HG03108 (cell line): ENCODE data around the gene RWDD1.
A peak's percentile ranks its signal among the peaks of the same experiment; 100 is the strongest.

Experiments used
- ATAC-seq: cut with Tn5 transposase; IDR thresholded peaks from one replicate; pipeline ENCODE4 v1.9.1; 2021; ENCODE audit warnings: moderate library complexity; ENCODE audit not compliant: unreplicated experiment

RWDD1 gene, protein sequence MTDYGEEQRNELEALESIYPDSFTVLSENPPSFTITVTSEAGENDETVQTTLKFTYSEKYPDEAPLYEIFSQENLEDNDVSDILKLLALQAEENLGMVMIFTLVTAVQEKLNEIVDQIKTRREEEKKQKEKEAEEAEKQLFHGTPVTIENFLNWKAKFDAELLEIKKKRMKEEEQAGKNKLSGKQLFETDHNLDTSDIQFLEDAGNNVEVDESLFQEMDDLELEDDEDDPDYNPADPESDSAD

DNA sequence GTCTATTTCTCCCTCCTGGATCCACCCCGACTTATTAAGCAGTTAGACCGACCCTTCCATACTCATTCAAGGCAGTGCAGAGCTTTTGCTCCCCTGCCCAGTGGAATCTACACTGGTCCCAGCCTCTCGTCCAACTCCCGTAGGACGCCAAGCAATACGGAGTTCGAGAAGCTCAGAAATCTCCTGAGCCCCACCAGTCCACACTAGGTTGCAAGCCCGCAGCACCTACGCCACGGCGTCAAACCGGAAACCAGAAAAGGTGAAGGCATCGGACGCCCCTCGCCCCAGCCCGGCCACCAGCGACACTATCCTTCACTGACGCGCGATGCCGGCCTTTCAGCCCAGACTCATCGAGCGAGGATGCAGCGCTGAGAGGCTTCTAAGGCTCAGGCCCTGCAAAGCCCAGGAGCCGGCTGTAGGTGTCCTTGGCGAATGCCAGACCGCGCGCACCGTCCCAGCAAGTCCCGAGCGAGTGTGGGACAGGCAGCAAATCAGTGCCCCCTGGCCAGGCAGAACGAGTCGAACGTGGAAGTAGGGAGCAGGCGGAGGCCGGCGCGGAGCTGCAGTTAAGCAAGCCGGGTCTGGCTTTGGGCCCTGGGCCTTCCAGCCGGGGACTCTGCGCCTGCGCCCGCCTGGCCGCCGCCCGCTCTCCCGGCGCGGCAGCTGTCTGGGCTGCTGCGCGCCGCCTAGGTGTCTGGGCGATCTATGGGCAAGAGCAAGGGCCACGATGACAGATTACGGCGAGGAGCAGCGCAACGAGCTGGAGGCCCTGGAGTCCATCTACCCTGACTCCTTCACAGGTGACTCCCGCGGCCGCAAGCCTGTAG lies at the start of gene RWDD1:
Gene RWDD1 (plus strand): TSS at position 649 of the 827 bp plus-strand sequence. CDS start 79 bp downstream, at position 728.
- ATAC-seq = peak; percentile 95

DNA sequence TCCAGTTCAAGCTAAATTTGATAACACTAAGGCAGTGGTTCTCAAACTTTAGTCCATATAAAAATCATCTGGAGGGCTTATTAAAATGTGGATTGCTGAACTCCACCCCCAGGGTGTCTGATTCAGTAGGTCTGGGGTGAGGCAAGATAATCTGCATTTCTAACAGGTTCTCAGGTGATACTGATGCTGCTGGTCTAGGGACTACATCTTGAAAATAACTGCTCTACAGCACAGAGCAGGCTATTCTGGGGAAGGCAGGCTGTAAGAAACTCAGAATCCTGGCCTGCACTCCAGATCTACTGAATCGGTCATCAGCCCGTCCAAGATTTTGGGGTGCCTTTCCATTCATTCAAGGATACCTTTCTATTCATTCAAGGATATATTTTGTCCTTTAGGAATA lies 48.4 kb upstream of the RWDD1 start:
- ATAC-seq = no peak

DNA sequence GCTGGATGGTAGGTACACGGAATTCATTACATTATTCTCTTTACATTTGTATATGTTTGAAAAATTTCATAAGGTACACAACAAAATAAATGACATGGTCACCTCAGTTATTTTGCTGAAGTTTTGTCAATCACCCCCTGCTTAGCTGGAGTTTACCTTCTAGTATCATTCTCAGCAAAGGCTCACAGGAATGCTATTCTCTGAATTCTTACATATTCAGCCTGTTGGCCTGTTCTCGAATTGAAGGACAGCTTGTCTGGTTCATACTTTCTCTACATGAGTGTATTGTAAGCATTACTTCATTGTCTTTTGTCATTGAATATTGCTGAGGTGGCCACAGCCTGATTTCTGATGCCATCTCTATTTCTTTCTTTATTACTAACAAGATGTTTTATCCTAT lies 47.1 kb upstream of the RWDD1 start:
- no peak for ATAC-seq

DNA sequence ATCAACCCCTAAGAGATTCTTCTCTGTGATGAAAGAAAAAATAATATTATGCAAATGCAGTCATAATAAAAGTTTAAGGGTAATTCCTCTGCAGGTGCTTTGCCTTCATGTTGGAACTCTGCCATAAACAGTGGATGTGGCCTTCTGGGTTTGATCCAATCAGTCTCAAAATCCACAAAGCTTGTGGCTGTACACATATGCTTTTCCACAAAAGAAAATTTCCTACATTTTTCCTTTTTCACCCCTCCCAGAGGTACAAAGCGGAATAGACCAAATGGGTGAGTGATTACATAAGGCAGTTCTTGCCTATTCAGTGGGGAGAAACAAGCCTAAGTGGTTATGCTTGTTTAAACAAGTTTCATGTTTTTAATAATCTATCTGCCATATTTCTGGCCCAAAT lies 43.2 kb upstream of the RWDD1 start:
- no peak for ATAC-seq

DNA sequence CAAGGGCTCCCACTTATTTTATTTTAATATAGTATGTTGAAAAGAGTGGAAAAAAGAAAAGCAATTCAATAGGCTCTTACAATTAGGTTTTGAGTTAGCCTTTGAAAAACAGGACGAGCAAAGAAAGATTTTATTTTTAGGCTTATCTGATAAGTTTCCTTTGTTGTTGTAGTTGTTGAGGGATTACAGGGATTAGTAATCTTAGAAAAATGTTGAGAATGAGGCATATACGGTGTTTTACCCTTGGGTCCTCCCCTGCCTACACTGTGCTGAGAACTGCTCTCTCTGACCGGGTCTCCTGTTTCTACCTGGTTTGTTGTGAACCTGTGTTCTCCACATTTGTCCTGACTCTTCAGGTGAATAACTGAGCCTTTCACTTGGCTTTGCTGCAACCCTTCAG lies 42.5 kb upstream of the RWDD1 start:
- no peak for ATAC-seq

DNA sequence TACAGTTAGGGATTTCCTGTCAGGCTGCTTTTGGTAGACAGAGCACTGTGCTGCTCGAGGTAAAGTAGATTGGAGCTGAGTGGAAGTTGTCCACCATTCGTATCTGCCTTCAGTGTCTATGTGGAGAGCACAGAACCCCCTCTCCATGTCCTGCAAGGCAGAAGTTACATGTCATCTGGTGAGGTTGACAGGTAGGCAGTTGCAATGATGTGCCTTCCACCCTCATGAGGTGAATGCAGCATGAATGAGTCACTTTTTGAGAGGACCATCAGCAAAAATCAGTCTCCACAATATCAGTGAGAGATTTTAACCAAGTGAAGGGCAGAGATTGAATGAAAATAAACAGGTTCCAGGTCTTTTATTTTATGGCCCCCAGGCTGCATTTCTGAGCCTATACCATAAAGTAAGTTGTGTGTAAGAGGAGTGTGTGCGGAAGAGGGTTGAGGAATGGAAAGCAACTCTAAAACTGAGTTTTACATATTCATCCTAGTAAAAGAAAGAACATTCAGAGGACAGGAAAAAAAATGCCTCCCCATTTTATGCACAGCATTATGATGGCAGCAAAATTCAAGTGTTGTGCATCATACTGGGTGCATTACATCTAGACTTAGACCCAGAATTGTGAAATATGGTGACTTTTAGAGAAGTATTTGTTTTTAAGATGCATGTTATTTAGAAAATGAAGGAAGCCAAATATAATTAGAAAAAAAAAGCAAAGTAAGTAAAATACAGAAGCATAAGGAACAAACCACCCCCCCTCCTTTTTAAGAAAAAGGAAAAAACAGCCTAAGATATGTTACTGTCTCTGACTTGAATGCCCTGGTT lies 41.6 kb upstream of the RWDD1 start:
- ATAC-seq = no peak

DNA sequence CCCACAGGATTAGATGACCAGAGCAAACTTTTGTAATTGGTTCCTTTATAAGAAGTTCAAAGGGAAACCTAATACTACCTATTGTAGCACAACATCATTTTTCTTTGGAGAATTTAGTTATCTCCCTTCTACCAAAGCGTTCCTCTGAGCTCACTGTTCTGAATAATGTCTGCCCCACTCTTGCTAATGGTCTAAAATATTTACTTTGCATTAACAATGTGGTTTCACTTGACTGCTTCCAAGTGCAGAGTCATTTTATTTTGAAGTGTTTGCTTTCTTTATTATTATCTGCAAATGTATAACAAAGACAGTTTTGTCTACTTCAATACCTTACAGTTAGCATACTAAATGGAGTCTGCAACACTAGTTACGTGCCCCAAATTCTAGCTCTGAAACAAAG lies 40.9 kb upstream of the RWDD1 start:
- no peak for ATAC-seq

DNA sequence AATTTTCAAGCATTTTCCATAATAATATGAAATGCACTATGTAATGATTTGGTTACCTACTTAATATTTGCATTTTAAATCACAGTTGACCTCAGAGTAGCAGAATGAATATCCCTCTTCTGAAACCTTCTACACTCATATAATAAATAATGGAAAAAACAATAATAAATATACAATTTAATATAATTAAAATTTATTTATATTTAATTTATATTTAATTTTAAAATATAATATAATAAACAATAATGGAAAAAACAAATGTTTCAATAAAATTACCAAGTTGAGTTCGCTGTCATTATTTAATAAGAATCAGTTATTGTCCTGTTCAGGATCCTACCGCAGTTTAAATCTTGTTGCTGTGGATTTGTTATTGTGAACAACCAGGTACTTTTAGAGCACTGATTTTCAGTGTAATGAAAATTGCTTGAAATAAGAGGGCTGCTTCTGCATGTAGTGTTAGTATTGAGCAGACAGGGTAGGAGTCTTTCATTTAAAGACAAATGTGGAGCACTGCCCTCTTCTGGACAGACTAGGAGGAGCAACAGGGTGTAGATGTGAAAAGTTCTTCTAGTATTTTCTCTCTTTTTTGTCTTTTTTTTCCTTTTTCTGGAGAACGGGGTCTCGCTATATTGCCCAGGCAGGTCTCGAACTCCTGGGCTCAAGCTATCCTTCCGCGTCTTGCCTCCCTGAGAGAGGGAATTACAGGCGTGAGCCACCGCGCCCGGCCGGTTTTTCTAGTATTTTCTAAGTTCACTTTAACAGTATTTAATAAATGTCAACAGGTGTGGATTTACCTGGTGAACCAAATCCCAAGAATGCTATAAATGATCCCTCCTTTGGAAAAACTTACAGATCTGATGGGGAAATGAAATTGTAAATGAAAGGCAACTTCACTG lies 39.4 kb upstream of the RWDD1 start:
- peak; percentile 70 for ATAC-seq

DNA sequence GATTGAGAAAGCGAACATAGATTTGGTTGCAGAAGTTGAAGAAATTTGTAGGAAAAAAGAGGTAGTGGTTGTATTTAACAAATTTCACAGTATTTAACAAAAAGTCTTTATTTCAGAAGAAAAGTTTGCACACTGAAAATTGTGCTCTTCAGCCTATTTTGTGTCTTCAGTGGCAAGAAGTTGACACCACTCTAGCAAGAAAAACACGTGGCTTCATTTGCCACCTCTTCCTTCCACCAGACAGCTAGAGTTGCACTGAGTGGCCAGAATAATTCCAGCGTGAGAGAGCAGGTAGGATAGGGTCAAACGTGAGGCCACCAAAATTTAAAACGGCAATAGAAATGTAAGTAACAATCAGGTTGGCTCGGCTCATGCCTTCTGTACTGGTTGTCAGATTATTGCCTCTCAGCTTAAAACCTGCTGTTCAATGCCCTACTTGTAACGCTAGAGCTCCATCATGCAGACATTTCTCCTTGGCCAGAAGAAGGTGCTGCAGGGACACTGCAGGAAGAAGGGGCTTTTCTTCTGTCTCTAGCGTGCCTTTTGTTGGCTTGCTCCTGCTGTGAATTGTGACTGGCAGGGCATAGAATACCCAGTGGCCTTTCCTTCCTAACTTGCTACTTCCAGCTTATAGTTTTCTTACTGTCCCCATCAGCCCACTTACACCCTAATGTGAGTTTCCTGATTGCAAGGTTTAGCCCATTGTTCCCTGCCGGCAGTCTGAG lies 37.9 kb upstream of the RWDD1 start:
- ATAC-seq = no peak

DNA sequence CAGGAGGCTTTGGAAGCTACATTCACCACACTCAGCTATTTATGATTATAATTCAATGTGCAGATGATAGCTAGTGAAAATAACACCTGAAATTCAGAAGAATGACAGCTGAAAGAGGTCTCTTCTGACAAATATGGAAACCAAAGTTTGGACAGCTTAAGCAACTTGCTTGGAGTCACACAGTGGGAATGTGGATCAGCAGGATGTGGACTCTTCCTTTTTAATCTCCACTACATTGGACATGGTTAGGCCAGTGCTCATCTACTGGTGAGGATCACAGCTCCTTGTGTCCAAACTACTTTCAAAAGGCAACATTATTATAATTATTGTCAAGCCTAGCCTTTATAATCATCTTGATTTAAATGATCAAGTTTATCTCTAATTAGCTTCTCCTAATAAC lies 36.2 kb upstream of the RWDD1 start:
- ATAC-seq = no peak

DNA sequence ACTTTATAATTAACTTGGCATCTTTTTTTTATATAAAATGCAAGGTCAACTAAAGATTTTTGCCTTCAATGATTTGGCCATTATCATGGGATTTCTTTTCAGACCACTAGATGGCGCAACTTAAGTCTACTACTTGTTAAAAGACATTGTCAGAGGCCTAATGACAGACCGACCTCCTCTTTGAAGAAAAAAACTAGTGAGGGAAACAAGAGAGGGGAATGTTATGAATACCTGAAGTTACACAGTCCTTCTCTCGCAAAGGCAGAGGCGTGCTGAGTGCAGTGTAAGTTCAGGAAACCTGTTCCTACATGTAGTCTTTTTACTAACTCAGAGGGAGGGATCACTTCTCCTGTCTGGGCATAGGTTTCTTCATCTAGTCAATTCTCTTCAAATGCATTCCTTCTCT lies 35.1 kb upstream of the RWDD1 start:
- peak; percentile 52 for ATAC-seq

DNA sequence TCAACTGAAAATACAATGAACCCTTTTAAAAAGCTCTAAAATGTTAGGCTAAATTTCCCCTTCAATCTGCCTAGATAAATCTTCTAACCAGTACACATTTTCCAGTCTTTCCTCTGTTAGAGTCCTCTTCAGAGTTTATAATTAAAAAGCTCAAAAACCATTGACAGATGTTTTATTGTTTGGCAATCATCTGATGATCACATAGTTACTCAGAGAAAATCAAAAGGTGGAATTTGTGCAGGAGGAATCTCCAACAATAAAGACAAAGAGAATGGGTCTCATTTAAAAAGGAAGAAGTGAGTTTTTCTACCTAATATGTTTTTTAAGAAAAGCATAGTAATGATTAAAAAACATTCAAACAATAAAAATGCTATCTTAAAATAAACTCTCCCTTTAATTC lies 28.9 kb upstream of the RWDD1 start:
- ATAC-seq = no peak

DNA sequence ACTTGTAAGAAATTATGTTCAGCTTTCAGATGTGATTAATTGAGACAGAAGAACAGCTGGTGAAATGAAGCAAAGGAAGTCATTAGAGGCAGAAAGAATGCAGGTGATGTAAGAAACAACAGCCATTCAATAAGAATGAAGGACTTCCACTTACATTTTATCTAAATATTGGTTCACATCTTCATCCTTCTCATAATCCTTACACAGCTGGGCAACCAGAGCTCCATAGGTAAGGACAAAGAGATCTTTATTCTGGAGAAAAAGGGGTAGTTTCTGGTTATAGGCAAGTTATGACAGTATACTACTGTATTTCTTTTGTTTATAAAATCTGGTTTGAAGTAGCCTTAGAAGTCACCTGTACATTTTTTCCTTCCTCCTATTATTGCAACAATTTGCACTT lies 28.2 kb upstream of the RWDD1 start:
- no peak for ATAC-seq

DNA sequence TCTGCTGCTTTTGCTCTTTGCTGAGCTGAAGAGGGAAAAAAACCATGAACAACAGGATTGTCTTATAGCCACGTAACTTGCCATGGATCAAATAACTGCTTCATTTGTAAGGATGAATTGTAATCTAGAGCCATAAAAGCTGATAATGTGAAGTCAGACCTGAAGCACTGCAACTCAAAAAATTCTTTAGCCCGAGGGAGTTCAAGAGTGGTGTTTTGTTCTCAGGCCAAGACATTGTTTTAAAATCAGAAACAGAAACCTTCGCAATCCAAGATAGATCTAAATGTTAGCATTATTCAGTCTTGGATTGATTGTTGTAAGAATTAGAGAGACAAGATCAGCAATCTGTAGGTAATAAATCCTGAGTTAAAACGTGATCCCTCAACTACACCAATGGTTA lies 25.7 kb upstream of the RWDD1 start, which contains the start of gene TRAPPC3L:
Gene TRAPPC3L (minus strand): TSS at position 34 of the 400 bp plus-strand sequence. CDS start 170 bp downstream, outside the sequence.
- no peak for ATAC-seq

DNA sequence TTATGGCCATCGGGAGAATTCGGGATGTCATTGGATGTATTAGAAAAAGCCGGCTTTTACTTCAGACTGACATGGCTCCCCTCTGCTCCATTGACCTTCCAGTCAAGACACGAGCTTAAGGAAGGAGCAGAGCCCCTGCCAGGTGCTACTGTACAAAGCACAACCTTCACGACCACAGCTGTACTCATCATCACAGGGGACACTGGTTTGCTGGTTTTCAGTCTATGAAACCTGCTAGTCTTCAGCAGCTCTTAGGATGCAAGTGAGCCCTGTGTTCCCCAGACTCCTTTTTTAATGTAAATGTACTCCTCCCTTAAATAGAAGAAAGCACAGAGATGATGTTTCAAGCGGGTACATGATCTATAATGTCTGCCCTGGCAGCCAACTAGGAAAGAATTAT lies 23.9 kb upstream of the RWDD1 start:
- ATAC-seq = no peak

DNA sequence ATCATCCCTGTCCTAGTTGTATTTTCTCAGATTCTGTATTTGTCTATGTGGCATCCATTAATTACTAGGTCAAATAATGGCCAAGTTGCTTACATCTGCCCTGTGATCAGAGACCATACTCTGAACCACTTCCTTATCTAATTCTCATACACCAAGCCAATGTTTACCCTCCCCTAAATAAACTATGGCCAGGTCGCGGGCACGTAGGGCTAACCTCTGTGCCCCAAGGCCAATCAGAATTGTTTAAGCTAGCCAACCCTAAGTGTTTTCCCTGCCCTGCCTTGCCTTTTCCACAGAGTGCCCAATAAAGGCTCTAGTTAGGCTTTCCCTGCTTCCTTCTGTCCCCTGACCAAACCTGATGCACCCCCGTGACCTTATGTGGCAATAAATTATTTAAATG lies 20.5 kb upstream of the RWDD1 start:
- no peak for ATAC-seq

DNA sequence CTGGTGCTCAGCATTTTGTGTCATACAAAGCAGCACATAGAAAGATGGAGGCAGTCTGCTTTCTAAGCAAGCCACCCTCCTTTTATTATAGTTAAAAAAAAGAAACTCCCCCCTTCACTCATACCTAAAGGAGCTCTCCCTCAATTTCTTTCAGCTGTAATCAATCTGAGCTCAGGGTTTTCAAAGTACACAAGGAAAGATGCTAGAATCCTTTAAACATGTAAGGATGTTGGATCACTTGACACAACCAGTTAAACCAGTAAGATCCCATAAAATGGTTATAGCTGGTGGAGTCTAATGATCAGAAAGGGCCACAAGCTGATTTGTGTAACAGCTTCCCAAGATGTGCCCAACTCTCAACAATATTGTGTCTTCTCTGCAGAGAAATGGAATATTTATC lies 17.9 kb upstream of the RWDD1 start, which contains the start of gene CALHM4:
Gene CALHM4 (plus strand): TSS at position 301 of the 400 bp plus-strand sequence. CDS start 43 bp downstream, at position 344.
- no peak for ATAC-seq

DNA sequence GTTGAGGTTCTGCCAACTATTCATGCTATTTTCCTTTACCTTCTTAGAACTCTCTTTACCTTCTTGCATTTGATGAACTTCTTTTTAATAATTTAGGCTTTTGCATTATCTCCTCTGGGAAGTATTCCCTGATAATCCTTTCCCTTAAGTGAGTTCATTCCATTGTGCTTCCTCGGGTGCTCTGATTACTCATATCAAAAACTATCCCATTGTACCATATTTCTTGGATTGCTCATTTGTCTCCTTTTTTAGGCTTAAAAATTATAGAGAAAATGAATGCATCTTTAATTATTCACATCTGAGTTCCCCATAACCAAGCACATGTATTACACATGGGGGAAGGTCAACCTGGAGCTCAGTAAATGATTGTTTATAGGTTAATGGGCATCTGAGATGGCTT lies 15.2 kb upstream of the RWDD1 start:
- no peak for ATAC-seq

DNA sequence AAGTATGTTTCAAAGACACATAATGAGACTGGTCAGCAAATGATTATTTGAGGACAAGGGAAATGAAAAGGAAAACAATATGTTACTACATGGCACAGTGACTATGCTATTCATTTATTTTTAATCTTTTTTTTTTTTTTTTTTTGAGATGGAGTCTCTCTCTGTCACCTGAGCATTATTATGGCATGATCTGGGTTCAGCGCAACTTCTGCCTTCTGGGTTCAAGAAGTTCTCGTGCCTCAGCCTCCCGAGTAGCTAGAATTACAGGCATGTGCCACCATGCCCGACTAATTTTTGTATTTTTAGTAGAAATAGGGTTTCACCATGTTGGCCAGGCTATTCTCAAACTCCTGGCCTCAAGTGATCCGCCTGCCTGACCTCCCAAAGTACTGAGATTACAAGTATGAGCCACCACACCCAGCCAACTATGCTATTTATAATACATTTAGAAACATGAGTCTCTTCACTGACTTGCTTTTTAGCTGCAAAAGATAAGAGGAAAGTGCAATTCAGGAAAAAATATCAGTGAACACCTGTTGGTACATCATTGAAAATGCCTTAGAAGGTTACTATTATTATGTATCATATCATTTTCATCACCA lies 14.4 kb upstream of the RWDD1 start:
- ATAC-seq = no peak
